Measurements from ENCODE around the gene C1QC.

The C1QC gene

GRCh38 chr1:22643381-22643780 lies at the start of gene C1QC:
Gene C1QC (plus strand): TSS chr1:22643633. CDS start chr1:22644024, 391 bp downstream.
- no peak for FAIRE-seq

- no peak for FAIRE-seq
Observed at GRCh38 chr1:22594396-22594795, 49.0 kb upstream of the C1QC start.

- no peak for FAIRE-seq
Observed at GRCh38 chr1:22595108-22595507, 48.3 kb upstream of the C1QC start.

GRCh38 chr1:22597301-22597965 lies 46.0 kb upstream of the C1QC start:
- no peak for FAIRE-seq

- no peak for FAIRE-seq
Observed at GRCh38 chr1:22597996-22598395, 45.4 kb upstream of the C1QC start.

GRCh38 chr1:22598736-22599135 lies 44.7 kb upstream of the C1QC start:
- FAIRE-seq: no peak

GRCh38 chr1:22600071-22600816 lies 43.2 kb upstream of the C1QC start:
- FAIRE-seq: no peak

GRCh38 chr1:22600817-22601605 lies 42.4 kb upstream of the C1QC start:
- FAIRE-seq: no peak

- no peak for FAIRE-seq
Observed at GRCh38 chr1:22601610-22602009, 41.8 kb upstream of the C1QC start.

GRCh38 chr1:22602060-22602740 lies 41.2 kb upstream of the C1QC start:
- FAIRE-seq: no peak

- FAIRE-seq: no peak
Observed at GRCh38 chr1:22606161-22606560, 37.3 kb upstream of the C1QC start.

- no peak for FAIRE-seq
Observed at GRCh38 chr1:22607154-22607553, 36.3 kb upstream of the C1QC start.

- no peak for FAIRE-seq
Observed at GRCh38 chr1:22608361-22608760, 35.1 kb upstream of the C1QC start.

- FAIRE-seq: no peak
Observed at GRCh38 chr1:22609291-22609690, 34.1 kb upstream of the C1QC start.

GRCh38 chr1:22611530-22611947 lies 31.9 kb upstream of the C1QC start:
- FAIRE-seq: no peak

- FAIRE-seq: no peak
Observed at GRCh38 chr1:22612671-22613571, 30.5 kb upstream of the C1QC start.

GRCh38 chr1:22613572-22613918 lies 29.9 kb upstream of the C1QC start:
- no peak for FAIRE-seq

- no peak for FAIRE-seq
Observed at GRCh38 chr1:22613951-22614350, 29.5 kb upstream of the C1QC start.

- no peak for FAIRE-seq
Observed at GRCh38 chr1:22615886-22616285, 27.5 kb upstream of the C1QC start.

GRCh38 chr1:22616571-22616970 lies 26.9 kb upstream of the C1QC start:
- FAIRE-seq: no peak

GRCh38 chr1:22618056-22618455 lies 25.4 kb upstream of the C1QC start:
- no peak for FAIRE-seq

- FAIRE-seq: no peak
Observed at GRCh38 chr1:22619252-22619651, 24.2 kb upstream of the C1QC start.
